Keratinocyte (primary cell): ENCODE measurements around the gene KDM2A. TPM values are rescaled to one million over a fixed set of nuclear protein-coding genes. Genes with fewer than 3 reads are reported as not detected.

Source experiments
- DNase-seq: peaks from one replicate; pipeline ENCODE4 v3.0.0-alpha.2; 2011; ENCODE audit warnings: low read depth, missing footprints, low spot score
- FAIRE-seq: peaks from 2 replicates; lab custom pipeline; 2011; peaks lifted over from hg19 to GRCh38; lab: Jason Lieb, UNC
- H2AFZ ChIP-seq: 2 replicates; pipeline ENCODE4 v1.6.0; 2012; ENCODE audit warnings: low read length, control low read depth, inconsistent platforms; ENCODE audit not compliant: control insufficient read depth
- H3K27ac ChIP-seq: 2 replicates; pipeline ENCODE4 v1.5.1; 2011; ENCODE audit warnings: low read length; ENCODE audit not compliant: control insufficient read depth, insufficient read depth
- H3K27me3 ChIP-seq: 3 replicates; pipeline ENCODE4 v1.6.0; 2011; ENCODE audit warnings: low read length; ENCODE audit not compliant: control insufficient read depth, insufficient read depth; ENCODE audit errors: extremely low read depth
- H3K36me3 ChIP-seq, 2 experiments: 2 replicates in 1 of 2; 3 replicates in 1 of 2; pipeline ENCODE4 v1.5.1; 2011; ENCODE audit warnings: low read length in 2 of 2, mild to moderate bottlenecking in 1 of 2; ENCODE audit not compliant: control insufficient read depth in 2 of 2, insufficient read depth in 2 of 2; ENCODE audit errors: extremely low read depth in 1 of 2
- H3K4me1 ChIP-seq: 3 replicates; pipeline ENCODE4 v1.5.1; 2011; ENCODE audit warnings: low read length; ENCODE audit not compliant: control insufficient read depth, insufficient read depth; ENCODE audit errors: extremely low read depth
- H3K4me2 ChIP-seq: 3 replicates; pipeline ENCODE4 v1.6.0; 2011; ENCODE audit warnings: low read depth, low read length; ENCODE audit not compliant: control insufficient read depth, insufficient read depth; ENCODE audit errors: extremely low read depth
- H3K4me3 ChIP-seq, 3 experiments: fragments of 200-600 bp in 1 of 3; sonication (generic) in 1 of 3; 2 replicates in 2 of 3; 3 replicates in 1 of 3; pipeline ENCODE4 v1.5.1; 2011 to 2016; ENCODE audit warnings: low read length in 3 of 3, mild to moderate bottlenecking in 3 of 3, control low read depth in 2 of 3, inconsistent platforms in 1 of 3, low read depth in 1 of 3, mixed read lengths in 1 of 3, mixed run types in 1 of 3, moderate library complexity in 1 of 3; ENCODE audit not compliant: control insufficient read depth in 2 of 3, insufficient read depth in 2 of 3; ENCODE audit errors: extremely low read depth in 1 of 3
- H3K79me2 ChIP-seq: 2 replicates; pipeline ENCODE4 v1.6.0; 2012; ENCODE audit warnings: low read length; ENCODE audit not compliant: control insufficient read depth, insufficient read depth
- H3K9ac ChIP-seq: 3 replicates; pipeline ENCODE4 v1.6.0; 2011; ENCODE audit warnings: low read length; ENCODE audit not compliant: control insufficient read depth, insufficient read depth; ENCODE audit errors: extremely low read depth
- H3K9me1 ChIP-seq: 3 replicates; pipeline ENCODE4 v1.6.0; 2011; ENCODE audit warnings: low read length; ENCODE audit not compliant: control insufficient read depth, insufficient read depth; ENCODE audit errors: extremely low read depth
- H3K9me3 ChIP-seq: 2 replicates; pipeline ENCODE4 v1.5.1; 2012; ENCODE audit warnings: low read depth, low read length; ENCODE audit not compliant: control insufficient read depth
- H4K20me1 ChIP-seq: 3 replicates; pipeline ENCODE4 v1.6.0; 2011; ENCODE audit warnings: low read length; ENCODE audit not compliant: control insufficient read depth, insufficient read depth; ENCODE audit errors: extremely low read depth
- EZH2 ChIP-seq: IDR thresholded peaks from one replicate; pipeline ENCODE4 v1.6.1; 2012; ENCODE audit warnings: inconsistent platforms, mild to moderate bottlenecking, low read length, moderate library complexity
- dilution Hi-C: fragments of 300-500 bp; cut with MboI; formaldehyde crosslinking; loops from one replicate; pipeline ENCODE4 v1.7.0; 2020; ENCODE audit warnings: low sequenced_read_pairs; ENCODE audit not compliant: extremely low pct_ligation_motif_present
- polyA plus RNA-seq, 5 experiments: library from polyadenylated mRNA; depleted of rRNA in 3 of 5; stranded (reverse) in 3 of 5; stranded (forward) in 1 of 5; unstranded in 1 of 5; fragments of >200 nt; gene quantifications; 1 replicate in 1 of 5; 2 replicates in 3 of 5; 3 replicates in 1 of 5; pipeline versions ENCODE4 v1.2.1 to v1.2.3, GENCODE V29; 2011 to 2012; ENCODE audit warnings: missing spikeins in 2 of 5, low read depth in 1 of 5, low replicate concordance in 1 of 5
- TF ChIP-seq, protein P1 (sequence below), 3 experiments: IDR thresholded peaks in 1 of 3; conservative IDR thresholded peaks in 1 of 3; optimal IDR thresholded peaks in 1 of 3; 2 replicates in 2 of 3; 3 replicates in 1 of 3; pipeline versions ENCODE3 to v1.5.1; 2011; ENCODE audit warnings: low read length in 3 of 3, mild to moderate bottlenecking in 3 of 3, moderate library complexity in 2 of 3, control low read depth in 1 of 3, inconsistent platforms in 1 of 3; ENCODE audit not compliant: insufficient read depth in 2 of 3; ENCODE audit errors: extremely low read depth in 1 of 3

The KDM2A gene
- polyA plus RNA-seq, 1 donor (not counting 4 experiments of a cell fraction or from before 2014, with no cell fraction given), result 29.9 TPM

DNA sequence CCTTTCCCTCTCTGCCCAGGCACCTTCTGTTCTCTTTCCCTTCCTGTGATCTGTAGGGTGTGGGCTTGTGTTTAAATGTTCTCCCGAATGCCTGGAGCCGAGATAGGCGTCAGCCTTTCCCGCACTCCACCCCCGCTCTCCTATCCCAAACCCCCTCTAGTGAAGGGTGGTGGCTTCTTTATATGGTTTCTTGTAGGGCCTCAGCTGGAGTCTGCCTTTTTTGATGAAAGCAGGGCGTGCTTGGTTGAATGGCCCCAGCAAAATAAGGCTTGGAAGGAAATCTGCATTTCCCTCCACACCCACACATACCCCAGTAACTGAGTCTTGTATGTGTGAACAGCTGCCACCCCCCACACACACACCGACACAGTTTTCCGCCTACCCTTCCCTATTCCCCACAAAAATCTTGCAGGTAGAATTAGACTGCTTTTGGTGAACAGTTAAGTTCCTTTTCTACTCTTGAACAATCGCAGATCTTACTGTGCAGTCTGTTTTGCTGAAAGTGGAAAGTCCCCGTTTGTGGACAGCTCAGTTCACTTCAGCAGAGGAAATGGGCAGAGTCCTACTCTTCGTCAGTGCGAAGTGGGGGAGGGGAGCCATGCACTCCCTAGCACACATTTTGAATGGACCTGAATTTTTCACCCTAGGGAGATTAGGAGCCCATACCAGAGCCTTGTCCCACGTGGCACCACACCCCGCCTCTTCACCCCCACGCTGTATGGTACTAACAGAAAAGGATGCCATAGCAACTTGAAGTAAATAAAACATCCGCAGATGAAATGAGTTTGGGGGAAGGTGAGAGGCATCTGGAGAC lies 121.7 kb downstream of the KDM2A start:
- DNase-seq, result no peak
- H4K20me1 ChIP-seq, result peaks cover 6% of the 10 kb centered on the region
- H2AFZ ChIP-seq, result no peak overlapping the region
- H3K9me1 ChIP-seq, result peaks cover 4% of the 10 kb centered on the region
- H3K4me2 ChIP-seq, result peak overlapping the region; percentile 97
- no peak for TF ChIP-seq EZH2
- TF ChIP-seq, protein P1, sequence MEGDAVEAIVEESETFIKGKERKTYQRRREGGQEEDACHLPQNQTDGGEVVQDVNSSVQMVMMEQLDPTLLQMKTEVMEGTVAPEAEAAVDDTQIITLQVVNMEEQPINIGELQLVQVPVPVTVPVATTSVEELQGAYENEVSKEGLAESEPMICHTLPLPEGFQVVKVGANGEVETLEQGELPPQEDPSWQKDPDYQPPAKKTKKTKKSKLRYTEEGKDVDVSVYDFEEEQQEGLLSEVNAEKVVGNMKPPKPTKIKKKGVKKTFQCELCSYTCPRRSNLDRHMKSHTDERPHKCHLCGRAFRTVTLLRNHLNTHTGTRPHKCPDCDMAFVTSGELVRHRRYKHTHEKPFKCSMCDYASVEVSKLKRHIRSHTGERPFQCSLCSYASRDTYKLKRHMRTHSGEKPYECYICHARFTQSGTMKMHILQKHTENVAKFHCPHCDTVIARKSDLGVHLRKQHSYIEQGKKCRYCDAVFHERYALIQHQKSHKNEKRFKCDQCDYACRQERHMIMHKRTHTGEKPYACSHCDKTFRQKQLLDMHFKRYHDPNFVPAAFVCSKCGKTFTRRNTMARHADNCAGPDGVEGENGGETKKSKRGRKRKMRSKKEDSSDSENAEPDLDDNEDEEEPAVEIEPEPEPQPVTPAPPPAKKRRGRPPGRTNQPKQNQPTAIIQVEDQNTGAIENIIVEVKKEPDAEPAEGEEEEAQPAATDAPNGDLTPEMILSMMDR (optimal IDR thresholded peaks at IDR 0.05 in 1 of 3, IDR thresholded peaks at IDR 0.05 in 1 of 3, conservative IDR thresholded peaks at IDR 0.05 in 1 of 3; ENCODE audit: extremely low read depth in 1 of 3, insufficient read depth in 2 of 3, low read length in 3 of 3), result no peak
- no peak for FAIRE-seq
- dilution Hi-C loops, result no loop called here
- no peaks in the 10 kb centered on the region for H3K9me3 ChIP-seq
- peaks cover 47% of the 10 kb centered on the region for H3K79me2 ChIP-seq
- H3K27ac ChIP-seq, result peak overlapping the region; percentile 96
- peaks cover 6 to 21% of the 10 kb centered on the region in 2 experiments for H3K36me3 ChIP-seq
- peak overlapping the region; percentile 95 for H3K9ac ChIP-seq
- H3K4me1 ChIP-seq, result peaks cover 30% of the 10 kb centered on the region
- H3K4me3 ChIP-seq, result peak overlapping the region; percentile 73 to 89 (median 77)
- no peaks in the 10 kb centered on the region for H3K27me3 ChIP-seq

DNA sequence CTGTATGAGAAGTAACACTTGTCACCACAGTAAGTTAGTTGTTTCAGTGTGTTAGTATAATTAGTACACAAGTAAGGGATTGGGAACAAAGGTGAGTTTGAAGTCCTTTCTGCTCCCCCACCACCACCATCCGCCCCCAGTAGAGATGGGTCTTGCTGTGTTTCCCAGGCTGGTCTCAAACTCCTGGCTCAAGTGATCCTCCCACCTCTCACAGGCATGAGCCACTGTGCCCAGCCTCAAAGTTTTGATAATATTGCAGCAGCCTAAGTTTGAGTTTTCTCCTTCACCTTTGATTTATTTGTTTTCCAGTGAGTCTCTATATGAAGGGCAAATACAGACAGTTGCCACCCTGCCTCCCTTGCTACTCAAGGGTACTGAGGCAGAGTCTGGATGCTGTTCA lies 123.5 kb downstream of the KDM2A start:
- FAIRE-seq (no peak), DNase-seq (no peak)
- peaks cover 4% of the 10 kb centered on the region for H3K9me1 ChIP-seq
- peak overlapping the region; percentile 96 for H3K27ac ChIP-seq
- H3K4me2 ChIP-seq, result peak overlapping the region; percentile 97
- peaks cover 13 to 33% of the 10 kb centered on the region in 2 experiments for H3K36me3 ChIP-seq
- H4K20me1 ChIP-seq, result peaks cover 6% of the 10 kb centered on the region
- no peaks in the 10 kb centered on the region for H3K27me3 ChIP-seq
- H3K79me2 ChIP-seq, result peaks cover 41% of the 10 kb centered on the region
- TF ChIP-seq, protein P1 (optimal IDR thresholded peaks at IDR 0.05 in 1 of 3, IDR thresholded peaks at IDR 0.05 in 1 of 3, conservative IDR thresholded peaks at IDR 0.05 in 1 of 3; ENCODE audit: extremely low read depth in 1 of 3, insufficient read depth in 2 of 3, low read length in 3 of 3), result no peak
- no peak for TF ChIP-seq EZH2
- no peaks in the 10 kb centered on the region for H3K9me3 ChIP-seq
- dilution Hi-C loops, result no loop called here
- H2AFZ ChIP-seq, result no peak overlapping the region
- H3K4me3 ChIP-seq, result no peak overlapping the region
- H3K9ac ChIP-seq, result no peak overlapping the region
- H3K4me1 ChIP-seq, result peaks cover 36% of the 10 kb centered on the region
